PC-9 (cell line): ENCODE results near the gene RSF1. TPM values are rescaled to one million over a fixed set of nuclear protein-coding genes. Genes with fewer than 3 reads are reported as not detected.
"Not testable (repeated sequence)": the region's sequence is repeated elsewhere in the genome, so short reads cannot be mapped to it uniquely, and the experiment has no call there.

Experiments used
- BruUV-seq: library from RNA; stranded (reverse); fragments of 400-500 nt; replicated peaks from 2 replicates; lab custom pipeline; 2021; lab: Mats Ljungman, UMichigan
- CTCF ChIA-PET: fragments of 300-600 bp; sonication (Branson Sonifier 250); formaldehyde crosslinking; loops from one replicate; lab custom pipeline; 2022; ENCODE audit warnings: antibody characterized with exemption; lab: Charles Lee
- POLR2A ChIA-PET: fragments of 300-600 bp; sonication (Branson Sonifier 250); formaldehyde crosslinking; loops from one replicate; lab custom pipeline; 2022; ENCODE audit warnings: antibody characterized with exemption; ENCODE audit not compliant: unreplicated experiment; lab: Charles Lee
- DNase-seq, 2 experiments: peaks; one replicate each; pipeline versions ENCODE4 v3.0.0 to v3.0.0-alpha.2; 2015 to 2022; ENCODE audit warnings: mixed read lengths in 1 of 2
- H2AFZ ChIP-seq: fragments of 200-600 bp; sonication (generic); 2 replicates; pipeline ENCODE4 v1.8.1; 2017; ENCODE audit warnings: antibody characterized with exemption
- H3F3A ChIP-seq: fragments of 200-600 bp; sonication (generic); 2 replicates; pipeline ENCODE4 v1.8.1; 2017; ENCODE audit warnings: antibody characterized with exemption, mild to moderate bottlenecking, low read depth; ENCODE audit not compliant: insufficient read depth
- H3K27ac ChIP-seq: fragments of 200-600 bp; sonication (generic); 2 replicates; pipeline ENCODE4 v1.6.1; 2016; ENCODE audit warnings: mixed run types
- H3K27me3 ChIP-seq: fragments of 200-600 bp; sonication (generic); 2 replicates; pipeline ENCODE4 v1.6.1; 2016; ENCODE audit warnings: low read depth, mixed run types; ENCODE audit not compliant: insufficient read depth
- H3K36me3 ChIP-seq: fragments of 200-600 bp; sonication (generic); 2 replicates; pipeline ENCODE4 v1.6.1; 2016; ENCODE audit warnings: low read depth, mixed run types
- H3K4me1 ChIP-seq: fragments of 200-600 bp; sonication (generic); replicated peaks from 2 replicates; pipeline ENCODE4 v1.6.1; 2016; ENCODE audit warnings: mixed run types; ENCODE audit not compliant: insufficient read depth
- H3K4me2 ChIP-seq: fragments of 200-600 bp; sonication (generic); 2 replicates; pipeline ENCODE4 v1.6.1; 2017; ENCODE audit warnings: mixed run types
- H3K4me3 ChIP-seq: fragments of 200-600 bp; sonication (generic); 2 replicates; pipeline ENCODE4 v1.6.1; 2016; ENCODE audit warnings: mixed run types
- H3K79me2 ChIP-seq: fragments of 200-600 bp; sonication (generic); 2 replicates; pipeline ENCODE4 v1.6.1; 2017; ENCODE audit warnings: low read depth, mixed run types
- H3K9me2 ChIP-seq: fragments of 200-600 bp; sonication (generic); 2 replicates; pipeline ENCODE4 v1.8.1; 2017; ENCODE audit warnings: mild to moderate bottlenecking; ENCODE audit not compliant: insufficient read depth
- H3K9me3 ChIP-seq: fragments of 200-600 bp; sonication (generic); 2 replicates; pipeline ENCODE4 v1.8.1; 2016; ENCODE audit warnings: low read depth; ENCODE audit not compliant: insufficient read depth
- H4K20me1 ChIP-seq: fragments of 200-600 bp; sonication (generic); 2 replicates; pipeline ENCODE4 v1.8.1; 2017; ENCODE audit not compliant: insufficient read depth
- EZH2 ChIP-seq: fragments of 200-600 bp; sonication (generic); IDR thresholded peaks from 2 replicates; pipeline ENCODE4 v1.8.0; 2017; ENCODE audit warnings: antibody characterized with exemption, low read depth
- intact Hi-C: fragments of 100-400 bp; cut with micrococcal nuclease; formaldehyde crosslinking; loops from one replicate; pipeline ENCODE4 v1.10.0; 2022; ENCODE audit not compliant: unreplicated experiment
- total RNA-seq: library from RNA; stranded (reverse); gene quantifications from 2 replicates; pipeline ENCODE4 v1.2.3, GENCODE V29; 2021
- TF ChIP-seq, protein P1 (sequence below): fragments of 200-600 bp; sonication (generic); conservative IDR thresholded peaks from 2 replicates; pipeline ENCODE4 v1.6.1; 2017; ENCODE audit warnings: mixed run types, antibody characterized with exemption, mild to moderate bottlenecking, moderate library complexity

Gene RSF1
- total RNA-seq, 1 experiment from 2014 or later, result 110 TPM

DNA sequence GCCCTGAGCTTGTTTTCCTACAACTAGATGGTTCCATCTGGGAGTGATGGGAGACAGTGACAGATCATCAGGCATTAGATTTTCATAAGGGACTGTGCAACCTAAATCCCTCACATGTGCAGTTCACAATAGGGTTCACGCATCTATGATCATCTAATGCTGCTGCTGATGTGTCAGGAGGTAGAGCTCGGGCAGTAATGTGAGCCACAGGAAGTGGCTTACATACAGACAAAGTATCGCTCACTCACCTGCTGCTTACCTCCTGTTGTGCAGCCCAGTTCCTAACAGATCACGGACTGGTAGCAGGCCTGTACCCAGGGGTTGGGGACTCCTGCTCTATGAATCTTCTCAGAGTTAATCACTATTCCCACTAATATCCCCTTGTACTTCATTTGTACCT lies 12.8 kb upstream of the RSF1 start:
- H3K4me1 ChIP-seq, result no peaks in the 10 kb centered on the region
- H3K79me2 ChIP-seq, result no peaks in the 10 kb centered on the region
- H3K27me3 ChIP-seq, result no peaks in the 10 kb centered on the region
- ChIA-PET POLR2A (interaction anchor here (0.6 kb wide), 1 partner anchor 127 kb away, joined by 4 read pairs; no protein-coding TSS in a partner anchor), CTCF (no interaction called here)
- TF ChIP-seq, protein P1, sequence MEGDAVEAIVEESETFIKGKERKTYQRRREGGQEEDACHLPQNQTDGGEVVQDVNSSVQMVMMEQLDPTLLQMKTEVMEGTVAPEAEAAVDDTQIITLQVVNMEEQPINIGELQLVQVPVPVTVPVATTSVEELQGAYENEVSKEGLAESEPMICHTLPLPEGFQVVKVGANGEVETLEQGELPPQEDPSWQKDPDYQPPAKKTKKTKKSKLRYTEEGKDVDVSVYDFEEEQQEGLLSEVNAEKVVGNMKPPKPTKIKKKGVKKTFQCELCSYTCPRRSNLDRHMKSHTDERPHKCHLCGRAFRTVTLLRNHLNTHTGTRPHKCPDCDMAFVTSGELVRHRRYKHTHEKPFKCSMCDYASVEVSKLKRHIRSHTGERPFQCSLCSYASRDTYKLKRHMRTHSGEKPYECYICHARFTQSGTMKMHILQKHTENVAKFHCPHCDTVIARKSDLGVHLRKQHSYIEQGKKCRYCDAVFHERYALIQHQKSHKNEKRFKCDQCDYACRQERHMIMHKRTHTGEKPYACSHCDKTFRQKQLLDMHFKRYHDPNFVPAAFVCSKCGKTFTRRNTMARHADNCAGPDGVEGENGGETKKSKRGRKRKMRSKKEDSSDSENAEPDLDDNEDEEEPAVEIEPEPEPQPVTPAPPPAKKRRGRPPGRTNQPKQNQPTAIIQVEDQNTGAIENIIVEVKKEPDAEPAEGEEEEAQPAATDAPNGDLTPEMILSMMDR, result no peak
- no peak for TF ChIP-seq EZH2
- H3K36me3 ChIP-seq, result no peaks in the 10 kb centered on the region
- no peak overlapping the region for H2AFZ ChIP-seq
- no TSS peak for BruUV-seq
- H3K9me2 ChIP-seq, result no peaks in the 10 kb centered on the region
- H3K27ac ChIP-seq, result no peak overlapping the region
- no peak for DNase-seq
- H3K4me3 ChIP-seq, result no peak overlapping the region
- H3F3A ChIP-seq, result no peaks in the 10 kb centered on the region
- intact Hi-C loops, result no loop called here
- H3K9me3 ChIP-seq, result no peaks in the 10 kb centered on the region
- H4K20me1 ChIP-seq, result no peaks in the 10 kb centered on the region
- no peak overlapping the region for H3K4me2 ChIP-seq

DNA sequence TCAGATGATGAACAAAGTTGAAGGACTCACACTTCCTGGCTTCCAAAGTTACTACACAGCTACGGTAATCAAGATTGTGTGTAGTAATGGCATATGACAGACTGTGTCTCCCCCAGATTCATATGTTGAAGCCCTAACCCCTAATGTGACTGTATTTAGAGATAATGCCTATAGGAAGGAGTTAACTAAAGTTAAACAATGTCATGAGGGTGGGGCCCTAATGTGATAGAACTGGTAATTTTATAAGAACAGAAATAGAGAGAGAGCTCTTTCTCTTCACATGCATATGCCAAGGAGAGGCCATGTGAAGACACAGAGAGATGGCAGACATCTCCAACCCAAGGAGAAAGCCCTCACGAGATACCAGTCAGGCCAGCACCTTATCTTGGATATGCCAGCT lies 8.4 kb upstream of the RSF1 start:
- H3K4me2 ChIP-seq, result no peak overlapping the region
- no peak overlapping the region for H3K4me3 ChIP-seq
- TF ChIP-seq, protein P1, result no peak
- no peak for TF ChIP-seq EZH2
- peaks cover 3% of the 10 kb centered on the region; the same call in 1 of the 2 replicates for H3K4me1 ChIP-seq
- no peaks in the 10 kb centered on the region for H3K9me3 ChIP-seq
- H3K36me3 ChIP-seq, result no peaks in the 10 kb centered on the region
- POLR2A ChIA-PET, result no interaction called here
- no peaks in the 10 kb centered on the region for H3K27me3 ChIP-seq
- intact Hi-C loops, result no loop called here
- DNase-seq, result no peak
- H4K20me1 ChIP-seq, result no peaks in the 10 kb centered on the region
- H3K9me2 ChIP-seq, result no peaks in the 10 kb centered on the region
- no peak overlapping the region for H2AFZ ChIP-seq
- H3F3A ChIP-seq, result no peaks in the 10 kb centered on the region
- H3K79me2 ChIP-seq, result no peaks in the 10 kb centered on the region
- no TSS peak for BruUV-seq
- CTCF ChIA-PET, result no interaction called here
- H3K27ac ChIP-seq, result no peak overlapping the region

DNA sequence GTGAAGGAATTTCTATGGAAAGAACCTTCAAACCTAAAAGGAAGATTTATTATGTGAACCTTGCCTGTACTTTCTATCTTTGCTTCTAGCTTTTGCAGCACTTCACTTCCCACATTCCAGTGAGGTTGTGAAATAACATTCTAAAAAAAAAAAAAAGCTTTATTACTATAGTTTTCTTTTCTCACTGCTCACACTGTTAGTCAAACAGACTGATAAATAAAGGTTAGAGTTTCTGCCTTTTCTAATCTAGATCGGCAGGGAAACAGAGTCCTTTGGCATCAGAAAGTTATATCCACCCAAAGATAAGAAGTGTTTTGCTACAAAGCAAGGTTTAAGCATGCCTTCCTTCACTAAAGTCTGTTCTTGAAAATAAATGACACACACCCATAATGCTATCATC lies 3.3 kb upstream of the RSF1 start:
- Histone ChIP-seq H3K4me3 (no peak overlapping the region), H2AFZ (no peak overlapping the region), H3K9me3 (no peaks in the 10 kb centered on the region), H3K9me2 (no peaks in the 10 kb centered on the region), H3K27me3 (no peaks in the 10 kb centered on the region), H3F3A (peaks cover 13% of the 10 kb centered on the region), H3K36me3 (no peaks in the 10 kb centered on the region), H3K4me1 (peaks cover 23% of the 10 kb centered on the region), H3K79me2 (peaks cover 16% of the 10 kb centered on the region), H3K4me2 (peak overlapping the region; percentile 0; the same call in 1 of the 2 replicates), H3K27ac (no peak overlapping the region), H4K20me1 (peaks cover 5% of the 10 kb centered on the region)
- TF ChIP-seq, protein P1, result no peak
- no peak for TF ChIP-seq EZH2
- POLR2A ChIA-PET, result interaction anchor here (0.5 to 0.7 kb wide), 2 partner anchors 38 to 720 kb away, joined by 6 to 9 read pairs; no protein-coding TSS in a partner anchor
- intact Hi-C loops, result loop anchor here (5.0 kb wide), 2 partner anchors 364 to 739 kb away; partner anchors contain the start of genes KCTD21 and USP35
- no TSS peak for BruUV-seq
- CTCF ChIA-PET, result no interaction called here
- peak in 1 of 2 experiments; percentile 54 for DNase-seq

DNA sequence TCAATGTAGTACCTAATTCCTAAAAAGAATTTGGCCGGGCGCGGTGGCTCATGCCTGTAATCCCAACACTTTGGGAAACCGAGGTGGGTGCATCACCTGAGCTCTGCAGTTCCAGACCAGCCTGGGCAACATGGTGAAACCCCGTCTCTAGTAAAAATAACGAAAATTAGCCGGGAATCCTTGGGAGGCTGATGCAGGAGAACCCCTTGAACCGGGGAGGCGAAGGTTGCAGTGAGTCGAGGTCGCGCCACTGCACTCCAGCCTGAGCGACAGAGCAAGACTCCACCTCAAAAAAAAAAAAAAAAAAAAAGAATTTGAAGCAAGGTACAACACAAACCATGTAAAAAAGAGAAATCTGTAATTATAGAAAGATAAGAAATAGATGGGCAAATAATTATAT lies 1.6 kb upstream of the RSF1 start:
- POLR2A ChIA-PET, result interaction anchor here (0.6 to 0.7 kb wide), 2 partner anchors 218 to 367 kb away, joined by 3 to 4 read pairs; partner anchors contain the start of gene USP35
- H3K79me2 ChIP-seq, result peaks cover 33% of the 10 kb centered on the region
- CTCF ChIA-PET, H3K27ac ChIP-seq, DNase-seq, H3K9me2 ChIP-seq, H3K9me3 ChIP-seq, H3K27me3 ChIP-seq: not testable (repeated sequence)
- peak overlapping the region; percentile 89 for H3K4me3 ChIP-seq
- peaks cover 21% of the 10 kb centered on the region for H4K20me1 ChIP-seq
- H3F3A ChIP-seq, result peaks cover 14% of the 10 kb centered on the region
- peak overlapping the region; percentile 95 for H3K4me2 ChIP-seq
- intact Hi-C loops, result loop anchor here (5.0 kb wide), 2 partner anchors 365 to 740 kb away; partner anchors contain the start of genes KCTD21 and USP35
- peaks cover 12% of the 10 kb centered on the region for H3K36me3 ChIP-seq
- TSS peak; percentile 41 for BruUV-seq
- peak overlapping the region; percentile 97; the same call in 1 of the 2 replicates for H2AFZ ChIP-seq
- peaks cover 36% of the 10 kb centered on the region for H3K4me1 ChIP-seq
